ENCODE results near the gene ITGA3. TPM values are rescaled to one million over a fixed set of nuclear protein-coding genes. Genes with fewer than 3 reads are reported as not detected.

ITGA3 gene
- total and polyA plus RNA-seq, 2 of the 13 experiments (the other 11 are each of a cell fraction or from before 2014, with no cell fraction given) = 0.48 to 0.69 TPM

DNA sequence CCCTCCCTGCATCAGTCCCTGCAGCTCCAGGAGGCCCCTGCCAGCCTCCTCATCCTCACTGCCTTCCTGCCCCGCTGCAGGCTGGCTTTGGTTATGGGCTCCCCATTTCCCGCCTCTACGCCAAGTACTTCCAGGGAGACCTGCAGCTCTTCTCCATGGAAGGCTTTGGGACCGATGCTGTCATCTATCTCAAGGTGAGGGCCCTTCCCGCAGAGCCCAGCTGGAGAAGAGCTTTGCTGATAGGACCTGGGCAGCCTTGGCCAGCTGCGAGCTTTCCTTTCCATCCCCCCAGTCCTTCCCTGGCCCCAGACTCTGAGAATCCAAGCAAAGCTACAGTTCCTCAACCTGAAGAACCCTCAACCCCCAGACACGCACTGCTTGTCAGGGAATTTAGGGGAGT is 53.3 kb downstream of the ITGA3 start:
- CTCF ChIA-PET (ENCODE audit: low intra/inter-chr PET ratio, low total read pairs) = no interaction called here
- H3K9ac ChIP-seq (ENCODE audit: insufficient read depth, low read depth, low read length) = no peak overlapping the region

More for the DNA sequence above, 53.3 kb downstream of the ITGA3 start:
- H3K27ac ChIP-seq (ENCODE audit: extremely low read length, insufficient read depth, low read length) = no peak overlapping the region
- DNase-seq (ENCODE audit: low spot score) (no peak), ATAC-seq (no peak), FAIRE-seq (no peak)
- H3K27me3 ChIP-seq (ENCODE audit: control insufficient read depth in 1 of 2, insufficient read depth in 2 of 2, low read length in 2 of 2) = no peaks in the 10 kb centered on the region
- POLR2A ChIA-PET = interaction anchor here (1.2 kb wide), 1 partner anchor 17 kb away, joined by 3 read pairs; no protein-coding TSS in a partner anchor
- no peaks in the 10 kb centered on the region for H3K79me2 ChIP-seq (ENCODE audit: insufficient read depth, low read length)
- 93% methylated on average over 7 of the region's 7 CpGs for WGBS (ENCODE audit: low lambda C conversion rate)
- H3K9me3 ChIP-seq (ENCODE audit: low read length) = no peaks in the 10 kb centered on the region
- no peaks in the 10 kb centered on the region; a peak in 1 of 5 replicates for H3K36me3 ChIP-seq (replicated peaks in 1 of 2; ENCODE audit: control insufficient read depth in 1 of 2, insufficient read depth in 2 of 2, low read length in 2 of 2)
- H4K20me1 ChIP-seq (ENCODE audit: insufficient read depth, low read length) = no peaks in the 10 kb centered on the region
- TF ChIP-seq NR2F1 (CRISPR knock-in tag; IDR thresholded peaks at IDR 0.05) (no peak), ZNF205 (CRISPR knock-in tag; IDR thresholded peaks at IDR 0.05) (no peak)
- TF ChIP-seq, protein P1, sequence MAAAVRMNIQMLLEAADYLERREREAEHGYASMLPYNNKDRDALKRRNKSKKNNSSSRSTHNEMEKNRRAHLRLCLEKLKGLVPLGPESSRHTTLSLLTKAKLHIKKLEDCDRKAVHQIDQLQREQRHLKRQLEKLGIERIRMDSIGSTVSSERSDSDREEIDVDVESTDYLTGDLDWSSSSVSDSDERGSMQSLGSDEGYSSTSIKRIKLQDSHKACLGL (CRISPR knock-in tag; IDR thresholded peaks at IDR 0.05) = no peak
- TF ChIP-seq, protein P2, sequence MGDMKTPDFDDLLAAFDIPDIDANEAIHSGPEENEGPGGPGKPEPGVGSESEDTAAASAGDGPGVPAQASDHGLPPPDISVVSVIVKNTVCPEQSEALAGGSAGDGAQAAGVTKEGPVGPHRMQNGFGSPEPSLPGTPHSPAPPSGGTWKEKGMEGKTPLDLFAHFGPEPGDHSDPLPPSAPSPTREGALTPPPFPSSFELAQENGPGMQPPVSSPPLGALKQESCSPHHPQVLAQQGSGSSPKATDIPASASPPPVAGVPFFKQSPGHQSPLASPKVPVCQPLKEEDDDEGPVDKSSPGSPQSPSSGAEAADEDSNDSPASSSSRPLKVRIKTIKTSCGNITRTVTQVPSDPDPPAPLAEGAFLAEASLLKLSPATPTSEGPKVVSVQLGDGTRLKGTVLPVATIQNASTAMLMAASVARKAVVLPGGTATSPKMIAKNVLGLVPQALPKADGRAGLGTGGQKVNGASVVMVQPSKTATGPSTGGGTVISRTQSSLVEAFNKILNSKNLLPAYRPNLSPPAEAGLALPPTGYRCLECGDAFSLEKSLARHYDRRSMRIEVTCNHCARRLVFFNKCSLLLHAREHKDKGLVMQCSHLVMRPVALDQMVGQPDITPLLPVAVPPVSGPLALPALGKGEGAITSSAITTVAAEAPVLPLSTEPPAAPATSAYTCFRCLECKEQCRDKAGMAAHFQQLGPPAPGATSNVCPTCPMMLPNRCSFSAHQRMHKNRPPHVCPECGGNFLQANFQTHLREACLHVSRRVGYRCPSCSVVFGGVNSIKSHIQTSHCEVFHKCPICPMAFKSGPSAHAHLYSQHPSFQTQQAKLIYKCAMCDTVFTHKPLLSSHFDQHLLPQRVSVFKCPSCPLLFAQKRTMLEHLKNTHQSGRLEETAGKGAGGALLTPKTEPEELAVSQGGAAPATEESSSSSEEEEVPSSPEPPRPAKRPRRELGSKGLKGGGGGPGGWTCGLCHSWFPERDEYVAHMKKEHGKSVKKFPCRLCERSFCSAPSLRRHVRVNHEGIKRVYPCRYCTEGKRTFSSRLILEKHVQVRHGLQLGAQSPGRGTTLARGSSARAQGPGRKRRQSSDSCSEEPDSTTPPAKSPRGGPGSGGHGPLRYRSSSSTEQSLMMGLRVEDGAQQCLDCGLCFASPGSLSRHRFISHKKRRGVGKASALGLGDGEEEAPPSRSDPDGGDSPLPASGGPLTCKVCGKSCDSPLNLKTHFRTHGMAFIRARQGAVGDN (CRISPR knock-in tag; IDR thresholded peaks at IDR 0.05) = no peak
- no peak overlapping the region for H3K4me3 ChIP-seq (replicated peaks in 1 of 3; ENCODE audit: insufficient read depth in 1 of 3, low read depth in 2 of 3, low read length in 3 of 3)
- H3K4me2 ChIP-seq (ENCODE audit: low read depth, low read length) = no peak overlapping the region
- intact Hi-C loops (cut with micrococcal nuclease; ENCODE audit: unreplicated experiment) = no loop called here
- in situ Hi-C loops (cut with HindIII; ENCODE audit: extremely low pct_ligation_motif_present, low pct_unique_long_range_greater_than_20kb) = no loop called here
- BruUV-seq (replicated peaks) = no TSS peak
- peaks cover 53% of the 10 kb centered on the region for H3K4me1 ChIP-seq (ENCODE audit: insufficient read depth, low read length)
- H2AFZ ChIP-seq (ENCODE audit: low read length) = no peak overlapping the region
